ENCODE data around the gene DDRGK1.
"Not testable (repeated sequence)": the region's sequence is repeated elsewhere in the genome, so short reads cannot be mapped to it uniquely, and the experiment has no call there.

The DDRGK1 gene

DNA sequence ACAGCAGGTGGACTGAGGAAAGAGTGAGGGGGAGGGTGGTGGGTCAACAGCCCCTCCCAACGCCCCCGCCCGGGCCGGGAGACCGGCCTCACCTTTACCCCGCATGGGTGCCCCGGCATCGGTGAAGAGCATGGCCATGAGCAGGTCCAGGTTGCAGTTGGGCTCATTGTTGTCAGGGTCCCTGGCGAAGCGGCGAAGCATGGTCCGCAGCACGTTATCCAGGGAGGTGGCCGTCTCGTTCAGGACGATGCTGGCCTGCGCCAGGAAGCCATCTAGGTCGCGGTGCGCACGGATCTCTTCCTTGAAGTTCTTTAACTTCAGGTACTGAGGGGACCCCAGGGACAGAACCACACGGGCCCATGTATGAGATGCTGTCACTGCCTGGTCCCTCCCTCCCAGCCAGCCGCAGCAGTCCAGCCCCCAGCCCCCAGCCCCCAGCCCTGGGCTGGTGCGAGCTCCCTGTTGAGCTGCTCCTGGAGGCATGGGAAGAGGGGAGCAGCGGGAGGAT is 29.6 kb upstream of the DDRGK1 start:
- no peak for DNase-seq

GRCh38 chr20:3233131-3233990 is 28.9 kb upstream of the DDRGK1 start:
- DNase-seq, result no peak

DNA sequence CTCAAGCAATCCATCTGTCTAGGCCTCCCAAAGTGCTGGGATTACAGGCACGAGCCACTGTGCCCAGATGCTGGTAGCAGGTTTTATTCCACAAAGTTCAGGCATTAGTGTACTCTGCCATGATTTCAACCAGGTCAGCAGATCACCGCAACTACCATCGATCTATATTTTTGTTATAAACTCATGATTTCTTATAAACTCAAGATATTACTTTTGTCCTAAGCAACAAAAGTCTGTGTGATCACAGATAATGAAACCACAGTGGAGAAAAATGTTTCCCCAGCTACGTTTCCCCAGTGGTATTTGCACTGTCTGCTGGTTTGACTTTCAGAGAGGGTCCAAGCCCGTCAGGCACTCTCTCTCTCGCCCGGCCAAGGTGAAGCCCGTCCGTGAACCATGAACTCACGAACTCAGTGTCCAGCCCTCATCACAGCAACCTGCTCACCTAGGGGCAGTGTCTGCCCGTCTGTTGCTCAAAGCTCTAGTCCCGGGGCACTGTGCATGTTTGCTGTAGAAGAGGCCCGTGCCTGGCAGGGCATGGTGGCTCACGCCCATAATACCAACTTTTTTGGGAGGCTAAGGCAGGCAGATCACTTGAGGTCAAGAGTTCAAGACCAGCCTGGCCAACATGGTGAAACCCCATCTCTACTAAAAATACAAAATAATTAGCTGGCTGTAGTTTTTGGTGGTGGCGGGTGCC is 27.6 kb upstream of the DDRGK1 start:
- no peak for DNase-seq

DNA sequence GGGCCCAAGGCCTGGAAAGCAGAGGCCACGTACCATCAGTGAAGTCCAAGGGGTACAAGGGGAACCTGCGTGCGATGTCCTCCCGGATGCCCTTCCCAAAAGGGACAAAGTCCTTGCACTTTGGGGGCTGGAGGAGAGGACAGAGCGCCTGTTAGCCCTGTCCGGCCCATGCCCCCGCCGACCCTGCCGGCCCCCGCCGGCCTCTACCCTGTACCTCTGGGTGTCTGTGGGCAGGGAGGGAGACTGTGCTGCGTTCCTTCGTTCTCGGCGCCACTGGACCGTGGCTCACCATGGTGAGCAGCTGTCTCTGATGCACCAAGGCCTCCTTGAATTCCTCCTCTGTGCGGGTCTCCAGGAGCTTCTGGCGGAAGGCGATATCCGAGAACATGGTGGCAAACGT is 26.6 kb upstream of the DDRGK1 start:
- DNase-seq, result no peak

- no peak for DNase-seq
Observed at GRCh38 chr20:3229798-3230197, 25.3 kb upstream of the DDRGK1 start.

- DNase-seq, result no peak
Observed at GRCh38 chr20:3229158-3229557, 24.7 kb upstream of the DDRGK1 start.

- DNase-seq, result no peak
Observed at GRCh38 chr20:3228750-3229032, 24.2 kb upstream of the DDRGK1 start.

DNA sequence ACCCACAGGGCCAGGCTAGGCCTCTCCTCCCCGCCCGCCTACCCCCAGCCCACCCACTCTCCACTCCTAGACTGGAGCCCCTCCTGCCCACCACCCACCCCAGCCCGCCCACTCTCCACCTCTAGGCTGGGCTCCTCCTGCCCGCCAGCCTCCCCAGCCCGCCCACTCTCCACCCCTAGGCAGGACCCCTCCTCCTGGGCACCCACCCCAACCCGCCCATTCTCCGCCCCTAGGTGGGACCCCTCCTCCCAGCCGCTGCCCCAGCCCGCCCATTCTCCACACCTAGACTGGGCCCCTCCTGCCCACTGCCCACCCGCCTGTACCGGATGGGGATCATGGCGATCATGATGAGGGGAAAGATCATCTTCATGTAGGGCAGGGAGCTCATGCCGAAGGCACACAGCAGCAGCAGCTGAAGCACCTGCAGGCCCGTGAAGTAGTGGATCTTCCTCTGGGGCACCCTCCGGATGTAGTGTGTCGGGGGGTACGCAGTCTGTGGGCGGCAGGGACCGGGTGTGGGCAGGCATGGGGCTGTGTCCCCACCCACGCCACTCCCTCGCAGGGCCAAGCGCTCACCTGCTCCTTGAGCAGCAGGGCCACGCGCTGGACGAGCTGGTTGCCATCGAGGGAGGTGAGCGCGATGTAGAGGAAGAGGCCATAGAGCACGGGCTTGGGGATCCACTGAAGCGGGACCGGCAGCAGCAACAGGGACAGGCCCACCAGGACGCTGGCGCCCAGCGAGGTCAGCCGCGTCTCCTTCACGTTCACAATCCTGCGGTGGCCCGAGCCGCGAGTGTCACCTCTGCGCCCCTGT is 23.7 kb upstream of the DDRGK1 start:
- DNase-seq, result no peak

- DNase-seq, result no peak
Observed at GRCh38 chr20:3227506-3227905, 23.0 kb upstream of the DDRGK1 start.

DNA sequence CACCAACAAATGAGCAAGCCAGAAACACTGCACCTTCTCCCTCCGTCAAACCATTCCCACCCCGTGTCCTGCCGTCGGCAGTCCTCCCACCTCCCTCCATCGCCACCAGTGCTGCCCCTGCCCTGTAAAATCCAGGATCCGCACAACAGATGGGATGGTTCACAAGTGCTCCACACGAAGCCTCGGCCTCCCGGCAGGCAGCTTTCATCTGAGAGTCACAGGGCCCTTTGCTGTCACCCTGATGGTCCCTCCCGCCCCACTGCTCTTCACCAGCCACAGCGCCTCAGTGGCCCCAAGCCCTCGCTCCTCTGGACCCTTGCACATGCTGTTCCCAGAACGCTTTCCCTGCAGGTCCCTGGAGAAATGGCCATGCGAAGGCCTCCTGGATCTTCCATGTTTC is 22.4 kb upstream of the DDRGK1 start:
- no peak for DNase-seq

DNA sequence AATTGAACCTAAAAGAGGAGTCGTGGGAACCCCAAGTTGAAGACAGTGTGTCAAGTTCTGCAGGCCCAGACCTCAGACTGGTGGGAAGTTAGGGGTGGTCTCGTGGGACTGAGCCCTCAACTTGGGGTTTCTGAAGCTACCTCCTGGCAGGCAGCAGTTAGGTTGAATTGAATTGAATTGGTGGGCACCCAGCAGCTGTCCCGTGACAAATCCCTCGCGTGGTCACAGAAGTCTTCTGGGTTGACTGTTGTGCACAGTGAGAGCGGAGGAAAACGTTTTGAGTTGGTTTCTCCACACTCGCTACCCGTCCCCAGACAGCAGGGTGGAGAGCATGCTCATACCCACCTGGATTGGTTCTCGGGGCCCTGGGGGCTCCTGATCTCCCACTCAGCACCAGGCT is 21.6 kb upstream of the DDRGK1 start:
- no peak for DNase-seq

GRCh38 chr20:3224681-3225421 is 20.4 kb upstream of the DDRGK1 start:
- DNase-seq, result no peak

GRCh38 chr20:3223994-3224680 is 19.7 kb upstream of the DDRGK1 start:
- no peak for DNase-seq

- DNase-seq, result no peak
Observed at GRCh38 chr20:3223651-3223993, 19.1 kb upstream of the DDRGK1 start.

- DNase-seq, result no peak
Observed at GRCh38 chr20:3222635-3223600, 18.4 kb upstream of the DDRGK1 start.

DNA sequence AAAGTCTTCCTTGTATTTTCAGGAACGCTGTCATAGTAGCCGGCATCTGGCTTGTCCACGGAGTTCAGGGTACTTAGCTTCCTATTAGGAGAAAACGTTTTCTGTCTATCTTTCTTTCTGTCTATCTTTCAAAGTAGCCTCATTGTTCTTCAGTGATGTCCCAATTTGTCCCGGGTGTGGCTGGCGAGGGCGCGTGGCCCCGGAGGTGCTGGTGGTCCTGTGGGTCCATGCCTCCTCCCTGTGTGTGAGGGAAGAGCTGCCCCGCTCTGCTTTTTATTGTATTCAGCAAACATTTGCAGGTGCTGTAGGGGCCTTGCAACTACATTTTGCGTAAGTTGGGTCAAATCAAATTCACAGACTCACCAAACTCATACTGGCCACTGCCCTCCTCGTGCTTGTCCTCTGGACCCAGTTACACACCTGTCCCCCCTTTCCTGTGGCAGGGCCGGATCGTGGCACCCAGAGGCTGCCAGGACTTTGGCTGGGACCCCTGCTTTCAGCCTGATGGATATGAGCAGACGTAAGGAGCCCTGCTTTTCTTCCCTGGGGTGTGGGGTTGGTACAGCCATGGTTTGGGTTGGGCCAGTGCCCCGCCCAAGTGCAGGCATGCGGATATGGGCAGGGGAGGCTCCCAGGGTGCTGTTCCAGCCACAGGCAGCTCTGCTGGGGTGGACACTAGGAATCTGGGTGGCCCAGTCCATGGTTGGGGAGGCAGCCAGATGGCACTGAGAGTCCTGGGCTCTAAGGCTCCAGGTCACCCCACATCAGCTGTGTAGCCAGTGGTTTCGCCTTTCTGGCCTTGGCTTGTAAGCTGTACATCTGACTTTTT is 17.1 kb upstream of the DDRGK1 start:
- no peak for DNase-seq

- peak; percentile 97 for DNase-seq
Observed at GRCh38 chr20:3218307-3218988, 14.0 kb upstream of the DDRGK1 start.

GRCh38 chr20:3215359-3215917 is 11.0 kb upstream of the DDRGK1 start:
- not testable (repeated sequence) for DNase-seq

DNA sequence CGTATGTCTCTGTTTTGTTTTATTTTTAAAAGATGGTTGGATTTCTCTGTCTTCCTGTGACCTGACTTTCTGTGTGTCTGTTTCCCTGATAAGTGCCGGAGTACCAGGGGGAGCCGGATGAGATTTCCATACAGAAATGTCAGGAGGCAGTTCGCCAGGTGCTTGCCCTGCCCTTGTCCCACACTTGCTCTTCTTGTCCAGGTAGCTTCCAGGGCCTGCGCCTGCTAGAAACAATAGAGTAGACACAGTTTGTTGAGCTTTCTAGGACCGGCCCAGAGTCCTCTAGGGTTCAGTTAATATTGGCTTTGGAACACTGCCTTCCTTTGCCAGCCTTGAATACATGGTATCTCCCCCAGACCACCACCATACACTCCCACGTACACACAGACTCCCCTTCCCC is 8.7 kb upstream of the DDRGK1 start:
- DNase-seq, result no peak
